Lower lobe of right lung (tissue), 2 donors: ENCODE results near the gene RNF151. TPM values are rescaled to one million over a fixed set of nuclear protein-coding genes. Genes with fewer than 3 reads are reported as not detected.

Experiments used
- ATAC-seq, 2 donors: fragments of 200-7000 bp; cut with Tn5 transposase; one replicate each; pipeline ENCODE4 v1.9.1; 2020 to 2022; ENCODE audit warnings: mild to moderate bottlenecking in 2 of 2, moderate library complexity in 2 of 2
- DNase-seq: peaks from one replicate; pipeline ENCODE4 v3.0.0-alpha.2; 2020
- H3K27ac ChIP-seq: fragments of 200-600 bp; one replicate; pipeline ENCODE4 v1.8.0; 2022
- H3K27me3 ChIP-seq: fragments of 200-600 bp; one replicate; pipeline ENCODE4 v1.8.0; 2022; ENCODE audit warnings: low read depth
- H3K36me3 ChIP-seq: fragments of 200-600 bp; one replicate; pipeline ENCODE4 v1.8.0; 2022; ENCODE audit warnings: mild to moderate bottlenecking
- H3K4me1 ChIP-seq: fragments of 200-600 bp; one replicate; pipeline ENCODE4 v1.8.0; 2022
- H3K4me3 ChIP-seq: fragments of 200-600 bp; one replicate; pipeline ENCODE4 v1.8.0; 2022; ENCODE audit warnings: mild to moderate bottlenecking
- H3K9me3 ChIP-seq: fragments of 200-600 bp; one replicate; pipeline ENCODE4 v1.8.0; 2022
- CTCF ChIP-seq: fragments of 200-600 bp; IDR thresholded peaks from one replicate; pipeline ENCODE4 v1.8.0; 2022; ENCODE audit warnings: antibody characterized with exemption, mild to moderate bottlenecking
- intact Hi-C: fragments of 100-400 bp; cut with DNase I; formaldehyde crosslinking; loops from one replicate; pipeline ENCODE4 v1.11.0; 2022
- total RNA-seq: library from RNA; stranded (reverse); fragmentation: NEBNext Ultra II Directional; extraction: Animal tissue kit (Norgen Biotek cat#: 25700); gene quantifications from one replicate; pipeline ENCODE4 v1.2.1, GENCODE V29; 2021
- donor health status: DM: no; HTN: yes; CAD: no; lungs with severe emphysema.

The RNF151 gene
- total RNA-seq, 1 donor from 2014 or later: not detected

GRCh38 chr16:1990351-1991134, 23.9 kb downstream of the RNF151 start:
- Histone ChIP-seq H3K4me3 (peak overlapping the region; percentile 39), H3K27me3 (peaks cover 27% of the 10 kb centered on the region), H3K9me3 (no peaks in the 10 kb centered on the region), H3K36me3 (peaks cover 19% of the 10 kb centered on the region), H3K4me1 (peaks cover 20% of the 10 kb centered on the region), H3K27ac (no peak overlapping the region)
- intact Hi-C loops: no loop called here
- TF ChIP-seq CTCF: no peak
- no peak for ATAC-seq
- DNase-seq: peak; percentile 57

- no peak for TF ChIP-seq CTCF
- H3K9me3 ChIP-seq: no peaks in the 10 kb centered on the region
- H3K36me3 ChIP-seq: peaks cover 13% of the 10 kb centered on the region
- intact Hi-C loops: no loop called here
- peaks cover 27% of the 10 kb centered on the region for H3K27me3 ChIP-seq
- peak overlapping the region; percentile 57 for H3K4me3 ChIP-seq
- peak; percentile 13 to 19 for ATAC-seq
- DNase-seq: peak; percentile 47
- peaks cover 20% of the 10 kb centered on the region for H3K4me1 ChIP-seq
- H3K27ac ChIP-seq: no peak overlapping the region
These were observed 24.5 kb downstream of the RNF151 start for GRCh38 chr16:1991135-1991551.

GRCh38 chr16:1991588-1991947, 24.9 kb downstream of the RNF151 start:
- no peak for TF ChIP-seq CTCF
- intact Hi-C loops: no loop called here
- H3K36me3 ChIP-seq: peaks cover 11% of the 10 kb centered on the region
- H3K4me1 ChIP-seq: peaks cover 21% of the 10 kb centered on the region
- DNase-seq (no peak), ATAC-seq (no peak)
- H3K27ac ChIP-seq: peak overlapping the region; percentile 69
- H3K9me3 ChIP-seq: no peaks in the 10 kb centered on the region
- H3K4me3 ChIP-seq: peak overlapping the region; percentile 57
- peaks cover 27% of the 10 kb centered on the region for H3K27me3 ChIP-seq

- Histone ChIP-seq H3K36me3 (peaks cover 11% of the 10 kb centered on the region), H3K9me3 (no peaks in the 10 kb centered on the region), H3K27ac (peak overlapping the region; percentile 69), H3K4me1 (peaks cover 27% of the 10 kb centered on the region), H3K4me3 (peak overlapping the region; percentile 57), H3K27me3 (peaks cover 27% of the 10 kb centered on the region)
- DNase-seq (peak; percentile 97), ATAC-seq (peak; percentile 89 to 94)
- intact Hi-C loops: no loop called here
- TF ChIP-seq CTCF: no peak
These were observed 25.5 kb downstream of the RNF151 start for GRCh38 chr16:1991948-1992703.

GRCh38 chr16:1992704-1993317, 26.2 kb downstream of the RNF151 start:
- peak; percentile 0 to 12 for ATAC-seq
- intact Hi-C loops: no loop called here
- Histone ChIP-seq H3K27ac (no peak overlapping the region), H3K9me3 (no peaks in the 10 kb centered on the region), H3K4me1 (peaks cover 27% of the 10 kb centered on the region), H3K36me3 (peaks cover 15% of the 10 kb centered on the region), H3K4me3 (peak overlapping the region; percentile 19), H3K27me3 (peaks cover 27% of the 10 kb centered on the region)
- TF ChIP-seq CTCF: no peak
- peak; percentile 58 for DNase-seq
